ENCODE results near the gene OR4M1. TPM values are rescaled to one million over a fixed set of nuclear protein-coding genes. Genes with fewer than 3 reads are reported as not detected.

OR4M1 gene, protein sequence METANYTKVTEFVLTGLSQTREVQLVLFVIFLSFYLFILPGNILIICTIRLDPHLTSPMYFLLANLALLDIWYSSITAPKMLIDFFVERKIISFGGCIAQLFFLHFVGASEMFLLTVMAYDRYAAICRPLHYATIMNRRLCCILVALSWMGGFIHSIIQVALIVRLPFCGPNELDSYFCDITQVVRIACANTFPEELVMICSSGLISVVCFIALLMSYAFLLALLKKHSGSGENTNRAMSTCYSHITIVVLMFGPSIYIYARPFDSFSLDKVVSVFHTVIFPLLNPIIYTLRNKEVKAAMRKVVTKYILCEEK
- total RNA-seq (2022; extraction: Qiagen RNA extraction; ENCODE audit: low read depth): not detected in 5 replicates

DNA sequence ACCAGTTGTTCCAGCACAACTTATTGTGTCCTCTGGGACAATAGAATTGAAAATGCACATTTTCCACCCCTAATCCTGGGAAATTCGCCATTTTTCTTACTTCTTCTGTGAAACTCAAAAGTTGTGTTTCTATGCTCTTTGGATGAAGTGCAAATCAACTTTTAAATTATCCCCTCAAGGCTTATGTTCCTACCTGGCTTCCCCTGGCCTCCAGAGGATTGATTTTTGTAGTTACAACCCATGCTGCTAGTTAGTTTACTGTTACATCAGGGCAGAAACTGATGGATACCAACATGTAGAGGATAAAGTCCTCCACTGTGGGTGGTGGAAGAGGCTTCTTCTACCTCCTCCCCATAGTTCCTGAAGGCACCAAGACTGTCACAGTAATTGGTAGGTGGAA, at the start of gene OR4M1:
OR4M1 (plus strand) TSS at position 301 of the 400 bp plus-strand sequence. CDS start 6,819 bp downstream, outside the sequence.

DNA sequence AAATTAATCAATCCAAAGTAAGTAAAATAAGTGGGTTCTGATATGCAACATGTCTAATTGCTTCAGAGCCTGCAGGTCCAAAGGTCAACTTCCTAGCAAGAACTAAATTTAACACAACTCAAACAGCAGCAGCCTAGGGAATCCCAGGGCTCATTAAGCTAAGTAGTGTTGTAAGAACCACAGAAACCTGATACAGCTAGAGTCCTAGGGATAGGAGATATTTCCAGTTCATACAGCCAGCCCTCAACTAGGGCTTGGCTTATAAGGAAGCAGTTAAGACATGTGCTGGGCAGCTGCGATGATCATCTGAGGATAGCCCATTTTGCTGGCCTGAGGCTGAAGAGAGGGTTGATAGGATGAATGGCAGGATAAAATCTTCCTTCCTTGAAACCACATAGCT, 30.0 kb upstream of the OR4M1 start, which contains the start of gene OR4Q3:
OR4Q3 (plus strand) TSS at position 316 of the 400 bp plus-strand sequence.

DNA sequence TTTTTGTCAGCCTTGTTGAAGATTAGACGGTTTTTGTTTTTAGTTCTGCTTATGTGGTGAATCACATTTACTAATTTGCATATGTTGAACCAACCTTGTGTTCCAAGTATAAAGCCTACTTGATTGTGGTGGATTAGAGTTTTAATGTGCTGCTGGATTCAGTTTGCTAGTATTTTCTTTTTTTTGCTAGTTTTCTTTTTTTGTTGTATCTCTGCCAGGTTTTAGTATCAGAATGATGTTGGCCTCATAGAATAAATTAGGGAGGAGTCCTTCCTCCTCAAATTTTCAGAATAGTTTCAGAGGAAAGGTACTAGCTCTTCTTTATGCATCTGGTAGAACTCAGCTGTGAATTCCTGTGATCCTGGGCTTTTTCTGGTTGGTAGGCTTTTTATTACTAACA, 30.2 kb downstream of the OR4M1 start, which contains the start of gene OR4N2:
OR4N2 (plus strand) TSS at position 301 of the 400 bp plus-strand sequence. CDS start 23,679 bp downstream, outside the sequence.

Other genes with a start within 250 kb of the OR4M1 start
- not detected in 5 replicates for gene OR11H2, start 59.6 kb upstream of the OR4M1 start, total RNA-seq (2022; extraction: Qiagen RNA extraction; ENCODE audit: low read depth)
- not detected in 5 replicates for gene OR4Q3, start 29.9 kb upstream of the OR4M1 start, total RNA-seq (2022; extraction: Qiagen RNA extraction; ENCODE audit: low read depth)
- not detected in 5 replicates for gene OR4N2, start 30.3 kb downstream of the OR4M1 start, total RNA-seq (2022; extraction: Qiagen RNA extraction; ENCODE audit: low read depth)
- gene OR4K2, start 101.6 kb downstream of the OR4M1 start, total RNA-seq (2022; extraction: Qiagen RNA extraction; ENCODE audit: low read depth): not detected in 5 replicates
- gene OR4K5, start 147.1 kb downstream of the OR4M1 start, total RNA-seq (2022; extraction: Qiagen RNA extraction; ENCODE audit: low read depth): not detected in 5 replicates
- gene OR4K1, start 157.4 kb downstream of the OR4M1 start, total RNA-seq (2022; extraction: Qiagen RNA extraction; ENCODE audit: low read depth): not detected in 5 replicates
- not detected in 5 replicates for gene OR4K15, start 202.1 kb downstream of the OR4M1 start, total RNA-seq (2022; extraction: Qiagen RNA extraction; ENCODE audit: low read depth)
- not detected in 5 replicates for gene OR4Q2, start 228.7 kb downstream of the OR4M1 start, total RNA-seq (2022; extraction: Qiagen RNA extraction; ENCODE audit: low read depth)
- not detected in 5 replicates for gene OR4K14, start 245.8 kb downstream of the OR4M1 start, total RNA-seq (2022; extraction: Qiagen RNA extraction; ENCODE audit: low read depth)

Data from A549 treated with GW870086 at 1 μM for 4 hours (cell line).